KMS-11 (cell line): Measurements from ENCODE around the gene TBC1D9B.

Experiments used
- H2AFZ ChIP-seq: fragments of 200-600 bp; sonication (generic); 2 replicates; pipeline ENCODE4 v1.6.1; 2016; ENCODE audit warnings: antibody characterized with exemption, mixed run types, low read depth
- H3K27ac ChIP-seq: fragments of 200-600 bp; sonication (generic); 2 replicates; pipeline ENCODE4 v1.6.1; 2016; ENCODE audit warnings: mild to moderate bottlenecking, mixed run types
- H3K27me3 ChIP-seq: fragments of 200-600 bp; sonication (generic); 2 replicates; pipeline ENCODE4 v1.6.1; 2017; ENCODE audit warnings: mild to moderate bottlenecking, low read depth, mixed run types, moderate library complexity; ENCODE audit not compliant: insufficient read depth
- H3K36me3 ChIP-seq: fragments of 200-600 bp; sonication (generic); 2 replicates; pipeline ENCODE4 v1.6.1; 2017; ENCODE audit warnings: mild to moderate bottlenecking, mixed run types; ENCODE audit not compliant: insufficient read depth
- H3K4me1 ChIP-seq: fragments of 200-600 bp; sonication (generic); 2 replicates; pipeline ENCODE4 v1.6.1; 2016; ENCODE audit warnings: mild to moderate bottlenecking, low read depth, mixed run types; ENCODE audit not compliant: poor library complexity, severe bottlenecking
- H3K4me2 ChIP-seq: fragments of 200-600 bp; sonication (generic); 2 replicates; pipeline ENCODE4 v1.7.0; 2016; ENCODE audit warnings: mild to moderate bottlenecking, mixed run types
- H3K4me3 ChIP-seq: fragments of 200-600 bp; sonication (generic); IDR thresholded peaks from 2 replicates; pipeline ENCODE4 v1.6.1; 2017; ENCODE audit warnings: low read depth, low read length, mixed read lengths; ENCODE audit not compliant: insufficient read depth
- H3K79me2 ChIP-seq: fragments of 200-600 bp; sonication (generic); 2 replicates; pipeline ENCODE4 v1.6.1; 2016; ENCODE audit warnings: low read depth, mixed run types; ENCODE audit not compliant: insufficient read depth
- H3K9ac ChIP-seq: fragments of 200-600 bp; sonication (generic); 2 replicates; pipeline ENCODE4 v1.6.1; 2016; ENCODE audit warnings: mild to moderate bottlenecking, mixed run types
- H4K20me1 ChIP-seq: fragments of 200-600 bp; sonication (generic); 2 replicates; pipeline ENCODE4 v1.6.1; 2016; ENCODE audit warnings: mild to moderate bottlenecking, mixed run types; ENCODE audit not compliant: insufficient read depth
- TF ChIP-seq, protein P1 (sequence below): fragments of 200-600 bp; sonication (generic); conservative IDR thresholded peaks from 2 replicates; pipeline ENCODE4 v1.6.1; 2017; ENCODE audit warnings: low read depth, mild to moderate bottlenecking, antibody characterized with exemption, low read length, moderate library complexity, mixed read lengths

Gene TBC1D9B

DNA sequence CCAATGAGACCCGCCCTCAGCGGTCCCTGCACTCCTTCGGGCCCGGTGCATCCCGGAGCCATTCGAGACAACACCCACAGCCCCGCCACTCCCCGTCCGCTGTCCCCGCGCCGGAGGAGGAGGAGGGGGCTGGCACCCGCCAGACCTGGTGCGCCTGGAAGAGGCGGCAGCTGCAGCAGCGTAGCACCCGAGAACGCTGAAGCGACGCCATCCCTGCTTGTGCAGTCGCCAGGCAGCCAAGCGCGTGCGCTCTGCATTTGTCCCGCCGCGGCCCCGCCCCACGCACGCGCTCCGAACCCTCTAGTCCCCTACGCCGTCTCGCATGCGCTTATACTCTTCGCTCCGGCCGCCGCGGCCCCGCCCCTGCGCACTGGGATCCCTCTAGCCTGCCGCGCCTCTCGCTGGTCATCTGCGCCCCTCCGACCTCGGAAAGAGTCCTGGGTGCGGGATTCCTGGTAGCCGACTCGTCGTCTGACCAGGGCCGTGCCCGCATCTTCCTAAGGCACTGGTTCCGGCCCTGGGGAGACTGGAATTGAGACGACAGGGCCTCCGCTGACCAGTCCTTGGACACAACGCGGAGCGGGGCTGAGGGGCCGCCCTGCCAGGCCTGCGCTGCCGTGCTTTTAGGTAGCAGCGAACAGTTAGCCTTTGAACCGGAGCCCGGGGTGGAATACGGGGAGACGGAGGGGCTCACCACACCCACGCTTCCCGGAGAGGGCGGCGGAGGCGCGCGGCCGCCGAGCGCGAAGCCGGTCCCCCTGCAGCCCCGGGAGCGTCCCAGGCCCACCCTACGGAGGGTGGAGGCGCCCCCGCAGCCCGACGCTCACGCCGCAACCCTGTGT, 48.9 kb downstream of the TBC1D9B start, which contains the start of gene MRNIP:
Gene MRNIP (minus strand): TSS at position 232 of the 842 bp plus-strand sequence. CDS start 21 bp downstream, at position 211.
- Histone ChIP-seq H3K4me2 (peak within 1 kb of the TSS; percentile 51), H3K79me2 (no peaks in the 10 kb centered on the region), H2AFZ (peak within 1 kb of the TSS; percentile 82), H3K27me3 (no peaks in the 10 kb centered on the region), H3K9ac (peak within 1 kb of the TSS; percentile 46; the same call in 1 of the 2 replicates), H3K4me3 (no peak within 1 kb of the TSS), H3K4me1 (no peaks in the 10 kb centered on the region), H3K27ac (peak within 1 kb of the TSS; percentile 33; the same call in 1 of the 2 replicates), H4K20me1 (no peaks in the 10 kb centered on the region), H3K36me3 (no peaks in the 10 kb centered on the region)
- TF ChIP-seq, protein P1, sequence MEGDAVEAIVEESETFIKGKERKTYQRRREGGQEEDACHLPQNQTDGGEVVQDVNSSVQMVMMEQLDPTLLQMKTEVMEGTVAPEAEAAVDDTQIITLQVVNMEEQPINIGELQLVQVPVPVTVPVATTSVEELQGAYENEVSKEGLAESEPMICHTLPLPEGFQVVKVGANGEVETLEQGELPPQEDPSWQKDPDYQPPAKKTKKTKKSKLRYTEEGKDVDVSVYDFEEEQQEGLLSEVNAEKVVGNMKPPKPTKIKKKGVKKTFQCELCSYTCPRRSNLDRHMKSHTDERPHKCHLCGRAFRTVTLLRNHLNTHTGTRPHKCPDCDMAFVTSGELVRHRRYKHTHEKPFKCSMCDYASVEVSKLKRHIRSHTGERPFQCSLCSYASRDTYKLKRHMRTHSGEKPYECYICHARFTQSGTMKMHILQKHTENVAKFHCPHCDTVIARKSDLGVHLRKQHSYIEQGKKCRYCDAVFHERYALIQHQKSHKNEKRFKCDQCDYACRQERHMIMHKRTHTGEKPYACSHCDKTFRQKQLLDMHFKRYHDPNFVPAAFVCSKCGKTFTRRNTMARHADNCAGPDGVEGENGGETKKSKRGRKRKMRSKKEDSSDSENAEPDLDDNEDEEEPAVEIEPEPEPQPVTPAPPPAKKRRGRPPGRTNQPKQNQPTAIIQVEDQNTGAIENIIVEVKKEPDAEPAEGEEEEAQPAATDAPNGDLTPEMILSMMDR, result no peak

DNA sequence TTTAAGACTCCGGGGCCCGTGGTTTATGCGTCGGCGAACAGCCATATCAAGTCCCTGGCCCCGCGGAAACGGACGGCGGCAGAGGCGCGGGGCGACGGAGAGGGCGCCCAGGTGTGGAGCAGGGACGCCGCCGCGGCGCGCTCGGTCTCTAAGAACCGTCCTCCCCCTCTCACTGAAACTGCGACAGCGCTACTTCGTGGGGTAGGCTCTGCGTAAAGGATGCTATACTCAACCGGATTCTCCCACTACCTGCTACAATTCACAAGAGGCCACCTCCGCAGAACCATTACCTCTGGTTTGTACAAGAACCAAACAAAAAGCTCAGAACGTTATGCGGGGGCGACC, 49.5 kb downstream of the TBC1D9B start:
- Histone ChIP-seq H3K4me1 (no peaks in the 10 kb centered on the region), H3K27ac (peak overlapping the region; percentile 33; the same call in 1 of the 2 replicates), H3K36me3 (no peaks in the 10 kb centered on the region), H3K4me2 (peak overlapping the region; percentile 51; the same call in 1 of the 2 replicates), H4K20me1 (no peaks in the 10 kb centered on the region), H3K9ac (peak overlapping the region; percentile 39; the same call in 1 of the 2 replicates), H3K79me2 (no peaks in the 10 kb centered on the region), H2AFZ (peak overlapping the region; percentile 82), H3K27me3 (no peaks in the 10 kb centered on the region), H3K4me3 (no peak overlapping the region)
- TF ChIP-seq, protein P1, result no peak

DNA sequence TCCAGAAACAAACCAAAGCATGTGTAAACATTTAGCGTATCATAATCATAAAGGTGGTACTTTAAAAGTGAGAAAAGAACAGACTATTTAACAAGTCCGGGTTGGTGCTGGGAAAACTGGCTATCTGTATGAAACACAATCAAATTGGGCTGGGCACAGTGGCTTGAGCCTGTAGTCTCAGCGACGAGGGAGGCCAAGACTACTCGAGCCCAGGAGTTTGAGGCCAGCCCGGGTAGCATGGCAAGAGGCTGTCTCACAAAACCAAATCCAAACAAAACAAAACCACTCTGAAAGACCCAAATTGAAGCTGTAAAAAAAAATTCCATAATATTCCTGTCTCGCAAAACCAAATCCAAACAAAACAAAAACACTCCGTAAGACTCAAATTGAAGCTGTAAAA, 53.3 kb downstream of the TBC1D9B start:
- H3K4me3 ChIP-seq, result no peak overlapping the region
- H3K79me2 ChIP-seq, result no peaks in the 10 kb centered on the region
- no peaks in the 10 kb centered on the region for H3K27me3 ChIP-seq
- H2AFZ ChIP-seq, result no peak overlapping the region
- no peak overlapping the region for H3K27ac ChIP-seq
- H4K20me1 ChIP-seq, result no peaks in the 10 kb centered on the region
- H3K4me2 ChIP-seq, result no peak overlapping the region
- TF ChIP-seq, protein P1, result no peak
- H3K9ac ChIP-seq, result no peak overlapping the region
- no peaks in the 10 kb centered on the region for H3K4me1 ChIP-seq
- H3K36me3 ChIP-seq, result no peaks in the 10 kb centered on the region

DNA sequence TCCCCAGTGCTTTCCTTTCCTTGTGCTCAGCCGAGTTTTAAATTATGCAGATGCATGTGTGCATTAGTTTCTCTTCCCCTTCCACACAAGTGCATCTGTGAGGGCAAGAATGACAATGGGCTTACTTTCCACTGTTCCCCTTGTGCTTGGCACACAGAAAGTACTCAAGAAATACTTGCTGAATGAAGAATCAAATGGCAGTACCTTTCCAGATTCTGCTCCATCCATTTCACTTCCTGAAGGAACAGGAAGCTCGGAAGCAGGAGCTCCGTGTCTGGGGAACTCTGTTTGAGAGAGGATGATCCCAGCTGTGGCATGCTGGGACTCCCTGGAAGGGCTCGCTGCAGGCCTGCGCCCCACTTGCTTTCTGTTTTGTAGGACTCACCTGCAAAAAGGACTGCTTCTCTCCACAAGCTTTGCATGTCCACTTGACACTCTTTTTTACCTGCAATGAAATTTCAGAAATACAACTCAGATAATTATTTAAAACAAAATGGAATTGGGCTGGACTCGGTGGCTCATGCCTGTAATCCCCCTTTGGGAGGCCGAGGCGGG, 54.6 kb downstream of the TBC1D9B start:
- Histone ChIP-seq H4K20me1 (no peaks in the 10 kb centered on the region), H3K27me3 (no peaks in the 10 kb centered on the region), H3K4me3 (no peak overlapping the region), H3K27ac (no peak overlapping the region), H3K79me2 (no peaks in the 10 kb centered on the region), H3K4me1 (no peaks in the 10 kb centered on the region), H2AFZ (no peak overlapping the region), H3K36me3 (no peaks in the 10 kb centered on the region), H3K4me2 (no peak overlapping the region), H3K9ac (no peak overlapping the region)
- TF ChIP-seq, protein P1, result no peak
